GM10248 (cell line): ENCODE measurements around the gene MARS1.

Source experiments
- CTCF ChIA-PET: fragments of 300-600 bp; sonication (Branson Sonifier 250); formaldehyde crosslinking; extraction: SDS; loops from one replicate; lab custom pipeline; 2021; ENCODE audit warnings: antibody characterized with exemption; lab: Yijun Ruan, JAX
- POLR2A ChIA-PET: fragments of 350-650 bp; sonication (Branson Sonifier 250); formaldehyde crosslinking; extraction: SDS; loops from one replicate; lab custom pipeline; 2020; ENCODE audit warnings: antibody characterized with exemption; lab: Yijun Ruan, JAX
- DNase-seq: peaks from one replicate; pipeline ENCODE4 v3.0.0; 2012; ENCODE audit errors: extremely low spot score
- TF ChIP-seq, protein P1 (sequence below): IDR thresholded peaks from 2 replicates; pipeline ENCODE4 v1.5.1; 2012; ENCODE audit warnings: mild to moderate bottlenecking, low read depth; ENCODE audit errors: extremely low read depth, missing control alignments, control extremely low read depth

MARS1 gene

DNA sequence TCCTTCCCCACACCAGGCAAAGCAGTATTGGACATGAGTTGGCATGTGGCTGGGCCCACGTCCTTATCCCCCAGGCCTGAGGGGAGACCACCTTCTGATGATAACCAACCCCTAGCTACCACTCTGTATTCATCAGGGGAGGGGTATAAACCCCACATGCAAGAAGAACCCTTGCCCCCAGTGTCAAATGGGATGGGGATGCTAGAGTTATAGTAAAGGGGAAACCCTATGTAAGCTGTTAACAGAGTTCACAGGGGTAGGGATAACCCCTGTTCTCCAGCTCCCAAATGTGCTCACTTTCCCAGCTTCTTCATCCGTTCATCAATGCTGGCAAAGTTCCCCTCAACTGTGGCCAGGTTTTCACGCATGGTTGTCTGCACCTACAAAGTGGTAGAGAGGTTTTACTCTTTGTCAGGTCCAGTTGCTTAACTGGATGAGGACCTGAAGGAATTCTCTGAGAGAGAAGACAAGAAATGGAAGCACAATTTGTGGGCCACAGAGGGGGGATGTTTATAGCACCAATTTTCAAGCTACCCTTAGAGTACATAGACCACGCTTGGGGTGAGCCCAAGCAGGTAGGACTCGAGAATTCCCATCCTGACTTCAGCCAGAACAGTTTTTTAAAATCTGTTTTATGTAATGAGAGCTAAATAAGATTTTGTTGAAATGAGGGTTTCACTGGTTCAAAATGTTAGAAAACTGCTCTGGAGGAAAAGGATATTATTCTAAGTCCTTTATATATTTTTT is 42.7 kb downstream of the MARS1 start:
- ChIA-PET POLR2A (interaction anchor here (0.6 to 1.4 kb wide), 2 partner anchors 10 to 11 kb away, joined by 4 to 5 read pairs; no protein-coding TSS in a partner anchor), CTCF (interaction anchor here (1.2 to 2.3 kb wide), 4 partner anchors 10 to 226 kb away, joined by 3 to 10 read pairs (median 6); partner anchors contain the start of gene DCTN2)
- TF ChIP-seq, protein P1, sequence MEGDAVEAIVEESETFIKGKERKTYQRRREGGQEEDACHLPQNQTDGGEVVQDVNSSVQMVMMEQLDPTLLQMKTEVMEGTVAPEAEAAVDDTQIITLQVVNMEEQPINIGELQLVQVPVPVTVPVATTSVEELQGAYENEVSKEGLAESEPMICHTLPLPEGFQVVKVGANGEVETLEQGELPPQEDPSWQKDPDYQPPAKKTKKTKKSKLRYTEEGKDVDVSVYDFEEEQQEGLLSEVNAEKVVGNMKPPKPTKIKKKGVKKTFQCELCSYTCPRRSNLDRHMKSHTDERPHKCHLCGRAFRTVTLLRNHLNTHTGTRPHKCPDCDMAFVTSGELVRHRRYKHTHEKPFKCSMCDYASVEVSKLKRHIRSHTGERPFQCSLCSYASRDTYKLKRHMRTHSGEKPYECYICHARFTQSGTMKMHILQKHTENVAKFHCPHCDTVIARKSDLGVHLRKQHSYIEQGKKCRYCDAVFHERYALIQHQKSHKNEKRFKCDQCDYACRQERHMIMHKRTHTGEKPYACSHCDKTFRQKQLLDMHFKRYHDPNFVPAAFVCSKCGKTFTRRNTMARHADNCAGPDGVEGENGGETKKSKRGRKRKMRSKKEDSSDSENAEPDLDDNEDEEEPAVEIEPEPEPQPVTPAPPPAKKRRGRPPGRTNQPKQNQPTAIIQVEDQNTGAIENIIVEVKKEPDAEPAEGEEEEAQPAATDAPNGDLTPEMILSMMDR: no peak
- DNase-seq: no peak

DNA sequence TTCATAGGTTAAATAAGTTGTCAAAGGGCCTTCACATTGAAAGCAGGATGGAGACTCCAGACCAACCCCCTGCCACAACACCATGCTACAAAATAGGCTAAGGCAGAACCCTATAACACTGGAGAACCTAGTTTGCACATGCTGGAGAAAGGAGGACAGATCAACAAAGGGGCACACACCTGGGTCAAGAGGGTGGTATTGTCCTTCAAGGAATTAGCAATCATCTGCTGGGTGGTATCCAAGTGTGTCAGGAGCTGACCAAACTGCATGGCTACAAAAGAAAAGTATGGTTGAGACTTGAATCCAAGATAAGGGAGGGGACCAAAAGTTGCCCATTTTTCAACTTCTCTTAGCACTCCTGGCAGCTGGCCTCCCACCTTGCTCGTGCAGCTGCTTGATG is 44.0 kb downstream of the MARS1 start:
- CTCF ChIA-PET: interaction anchor here (1.2 to 1.9 kb wide), 4 partner anchors 9 to 225 kb away, joined by 3 to 5 read pairs (median 4); partner anchors contain the start of gene MBD6
- POLR2A ChIA-PET: interaction anchor here (0.6 kb wide), 1 partner anchor 18 kb away, joined by 5 read pairs; no protein-coding TSS in a partner anchor

DNA sequence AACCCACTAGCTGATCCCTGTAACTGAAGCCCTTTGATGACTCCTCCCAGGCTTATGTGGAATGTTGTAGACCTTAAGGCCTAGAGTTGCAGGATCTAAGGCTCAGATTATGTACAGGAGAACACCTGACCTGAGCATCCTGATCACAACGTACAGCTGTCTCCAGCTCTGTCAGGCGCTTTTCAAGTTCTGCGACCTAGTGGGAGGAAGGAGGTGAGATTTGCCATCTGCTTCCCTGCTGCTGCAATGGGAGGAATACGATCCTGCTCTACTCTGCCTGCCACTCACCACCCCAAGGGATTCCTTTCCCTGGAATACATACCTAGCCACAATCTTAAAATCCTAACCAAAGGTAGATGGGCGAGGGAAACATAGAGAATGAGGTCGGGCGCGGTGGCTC is 45.2 kb downstream of the MARS1 start:
- no peak for DNase-seq
- ChIA-PET CTCF (interaction anchor here (1.1 to 1.9 kb wide), 6 partner anchors 9 to 70 kb away, joined by 3 to 5 read pairs (median 4); partner anchors contain the start of genes DDIT3 and MBD6), POLR2A (interaction anchor here (0.6 kb wide), 1 partner anchor 303 kb away, joined by 6 read pairs; the partner anchor contains the start of gene SHMT2)
- TF ChIP-seq, protein P1: no peak

More for the DNA sequence above, 44.0 kb downstream of the MARS1 start:
- DNase-seq: no peak
- TF ChIP-seq, protein P1: no peak

DNA sequence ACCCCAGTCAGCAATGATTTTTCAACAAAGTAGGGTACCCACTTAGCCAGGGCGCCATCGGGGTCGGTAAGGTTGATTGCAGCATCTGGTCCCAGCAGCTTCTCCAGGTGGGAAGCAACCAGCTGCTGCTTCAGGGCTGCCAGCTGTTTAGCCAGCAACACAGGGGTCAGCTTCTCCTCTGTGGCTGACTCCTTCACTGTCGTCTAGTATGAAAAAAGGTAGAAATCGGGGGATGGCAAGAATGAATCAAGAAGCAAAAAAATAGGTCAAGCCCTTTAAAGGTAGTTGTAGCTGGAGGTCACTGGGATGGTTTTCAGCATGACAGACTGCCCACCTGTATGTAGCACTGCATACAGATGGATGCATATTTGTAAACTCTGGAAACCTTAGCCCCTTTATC is 46.4 kb downstream of the MARS1 start:
- ChIA-PET CTCF (interaction anchor here (0.9 to 2.9 kb wide), 5 partner anchors 9 to 72 kb away, joined by 3 to 13 read pairs (median 5); partner anchors contain the start of genes DCTN2 and DDIT3), POLR2A (no interaction called here)
- no peak for DNase-seq
- TF ChIP-seq, protein P1: no peak

DNA sequence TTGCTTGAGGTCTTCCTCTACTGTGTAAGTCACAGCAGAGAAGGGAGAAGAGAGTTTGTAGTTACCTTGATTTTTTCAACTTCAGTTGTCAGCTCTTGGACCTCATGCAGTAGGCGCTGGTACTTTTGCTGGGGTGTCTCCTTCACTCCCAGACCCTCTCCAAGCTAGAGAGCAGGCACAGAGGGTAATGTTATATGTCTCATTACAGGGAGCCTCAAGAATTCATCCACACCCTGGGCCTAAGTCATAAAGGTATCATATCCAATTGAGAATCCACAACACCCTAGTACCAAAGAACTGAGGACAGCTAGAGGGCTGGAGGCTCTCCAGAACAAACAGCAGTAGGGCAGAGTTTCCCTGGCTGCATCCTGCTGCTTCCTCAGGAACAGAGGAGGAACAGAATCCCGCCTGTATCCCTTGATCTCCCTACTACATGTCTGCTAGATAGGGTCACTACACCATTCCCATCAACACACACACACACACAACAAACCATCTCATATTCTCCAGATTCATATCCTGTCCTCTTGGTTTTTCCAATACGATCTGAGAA is 47.2 kb downstream of the MARS1 start:
- DNase-seq: no peak
- ChIA-PET POLR2A (no interaction called here), CTCF (interaction anchor here (0.6 to 2.9 kb wide), 4 partner anchors 10 to 292 kb away, joined by 3 to 13 read pairs (median 5); partner anchors contain the start of gene DCTN2)
- TF ChIP-seq, protein P1: no peak

DNA sequence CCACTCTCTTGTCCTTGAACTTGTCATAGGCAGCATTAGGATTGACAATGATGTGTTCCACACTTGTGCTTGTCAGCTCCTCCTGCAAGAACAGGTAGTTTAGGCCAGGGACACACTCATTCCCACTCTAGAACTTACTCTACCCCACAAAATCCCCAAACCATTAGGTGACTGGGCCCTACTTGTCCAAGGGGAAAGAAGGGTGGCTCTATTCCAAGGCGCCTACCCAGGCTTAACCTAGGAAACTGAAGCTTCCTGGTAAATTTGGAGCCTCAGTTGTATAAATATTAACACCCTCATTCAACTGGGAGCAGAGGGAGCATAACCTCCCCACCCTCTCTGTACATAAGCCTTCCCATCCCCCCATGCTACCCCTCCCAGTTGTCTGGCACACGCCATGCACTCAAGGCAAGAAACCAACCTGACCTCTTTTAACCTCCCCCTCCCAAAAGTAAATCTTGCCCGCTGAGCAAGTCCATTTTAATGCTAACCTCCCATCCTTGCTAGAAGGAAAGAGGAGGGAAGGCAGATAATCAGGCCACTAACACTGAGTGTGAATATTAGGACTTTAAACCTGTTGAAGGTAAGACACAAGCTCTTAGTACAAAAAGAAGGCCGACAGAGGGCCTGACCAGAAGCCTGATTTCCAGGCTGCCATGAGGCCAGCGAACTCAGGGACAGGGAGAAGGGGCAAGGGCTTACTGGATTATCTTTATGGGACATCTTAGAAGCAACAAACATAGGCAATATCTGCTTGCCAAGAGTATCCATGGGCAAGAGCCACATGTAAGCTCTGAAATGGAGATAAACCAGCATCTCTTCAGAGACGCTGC is 48.1 kb downstream of the MARS1 start:
- DNase-seq: no peak
- TF ChIP-seq, protein P1: no peak
- ChIA-PET CTCF (interaction anchor here (0.6 to 2.9 kb wide), 3 partner anchors 11 to 22 kb away, joined by 3 to 13 read pairs (median 7); partner anchors contain the start of gene DCTN2), POLR2A (no interaction called here)
